NCI-H526 (cell line): ENCODE data around the gene LRP5.
"Not testable (repeated sequence)": the region's sequence is repeated elsewhere in the genome, so short reads cannot be mapped to it uniquely, and the experiment has no call there.

Experiments used
- DNase-seq, 2 experiments: peaks; one replicate each; lab custom pipeline; 2025; lab: John Stamatoyannopoulos, UW

Gene LRP5

GRCh38 chr11:68282141-68282860 lies 30.1 kb upstream of the LRP5 start:
- DNase-seq = no peak

- DNase-seq = no peak
These were observed 29.5 kb upstream of the LRP5 start for GRCh38 chr11:68282861-68283230.

- DNase-seq = not testable (repeated sequence)
These were observed 27.8 kb upstream of the LRP5 start for GRCh38 chr11:68284588-68284987.

GRCh38 chr11:68287419-68287818 lies 25.0 kb upstream of the LRP5 start:
- DNase-seq = no peak

GRCh38 chr11:68289456-68289855 lies 22.9 kb upstream of the LRP5 start:
- DNase-seq = no peak

- DNase-seq = no peak
These were observed 18.7 kb upstream of the LRP5 start for GRCh38 chr11:68293708-68294107.

- DNase-seq = no peak
These were observed 17.1 kb upstream of the LRP5 start for GRCh38 chr11:68295271-68295670.

GRCh38 chr11:68295940-68296339 lies 16.5 kb upstream of the LRP5 start:
- DNase-seq = no peak

GRCh38 chr11:68296344-68297051 lies 15.9 kb upstream of the LRP5 start:
- DNase-seq = no peak

- DNase-seq = no peak
These were observed 15.4 kb upstream of the LRP5 start for GRCh38 chr11:68297052-68297378.

- DNase-seq = no peak
These were observed 14.9 kb upstream of the LRP5 start for GRCh38 chr11:68297494-68297811.

GRCh38 chr11:68297812-68298658 lies 14.4 kb upstream of the LRP5 start:
- DNase-seq = peak; percentile 46 to 87

- DNase-seq = no peak
These were observed 13.5 kb upstream of the LRP5 start for GRCh38 chr11:68298659-68299516.

GRCh38 chr11:68299517-68299879 lies 12.9 kb upstream of the LRP5 start:
- DNase-seq = not testable (repeated sequence)

- DNase-seq = no peak
These were observed 12.1 kb upstream of the LRP5 start for GRCh38 chr11:68300076-68300830.

- DNase-seq = no peak
These were observed 10.1 kb upstream of the LRP5 start for GRCh38 chr11:68302256-68302655.

GRCh38 chr11:68302670-68303069 lies 9.7 kb upstream of the LRP5 start:
- DNase-seq = no peak

- DNase-seq = no peak
These were observed 9.3 kb upstream of the LRP5 start for GRCh38 chr11:68303083-68303482.

GRCh38 chr11:68303982-68304780 lies 8.2 kb upstream of the LRP5 start:
- no peak for DNase-seq

GRCh38 chr11:68306636-68307035 lies 5.8 kb upstream of the LRP5 start:
- no peak for DNase-seq

GRCh38 chr11:68308068-68308467 lies 4.3 kb upstream of the LRP5 start:
- DNase-seq = no peak
